ENCODE results near the gene IDH3B. TPM values are rescaled to one million over a fixed set of nuclear protein-coding genes. Genes with fewer than 3 reads are reported as not detected.

IDH3B gene
- total RNA-seq (ENCODE audit: low replicate concordance): 85.6 and 101 TPM in 2 replicates
- long read RNA-seq, transcript IDH3B-206 (13 exons, 1,279 nt): minor isoform, 25 of 299 reads
- long read RNA-seq, transcript IDH3B-201 (12 exons, 1,545 nt): major isoform, 204 of 299 reads
- long read RNA-seq, partial matches to known transcripts: 9 of 299 reads
- long read RNA-seq, other reads (novel, unspliced or antisense): 60 of 299 reads

GRCh38 chr20:2663887-2664719 lies at the start of gene IDH3B:
Gene IDH3B (minus strand): TSS chr20:2664216. CDS start chr20:2664188, 28 bp downstream.
- DNase-seq (ENCODE audit: extremely low spot score, unreplicated experiment): peak; percentile 92
- Mint-ChIP-seq H3K9me3 (no peaks in the 10 kb centered on the region), H3K27ac (peak within 1 kb of the TSS; percentile 95), H3K4me1 (ENCODE audit: unreplicated experiment) (peaks cover 10% of the 10 kb centered on the region), H3K4me3 (peak within 1 kb of the TSS; percentile 92), H3K27me3 (peaks cover 16% of the 10 kb centered on the region), H3K36me3 (peaks cover 21% of the 10 kb centered on the region)
- TF ChIP-seq CTCF (conservative IDR thresholded peaks at IDR 0.05): no peak

- TF ChIP-seq CTCF (conservative IDR thresholded peaks at IDR 0.05): no peak
- Mint-ChIP-seq H3K9me3 (no peaks in the 10 kb centered on the region), H3K27ac (no peak overlapping the region), H3K27me3 (peaks cover 4% of the 10 kb centered on the region), H3K36me3 (no peaks in the 10 kb centered on the region), H3K4me3 (no peak overlapping the region), H3K4me1 (ENCODE audit: unreplicated experiment) (no peaks in the 10 kb centered on the region)
- no peak for DNase-seq (ENCODE audit: extremely low spot score, unreplicated experiment)
Observed at GRCh38 chr20:2713285-2713684, 49.3 kb upstream of the IDH3B start.

- Mint-ChIP-seq H3K36me3 (no peaks in the 10 kb centered on the region), H3K9me3 (no peaks in the 10 kb centered on the region), H3K4me1 (ENCODE audit: unreplicated experiment) (peaks cover 5% of the 10 kb centered on the region), H3K27me3 (peaks cover 17% of the 10 kb centered on the region), H3K27ac (no peak overlapping the region), H3K4me3 (no peak overlapping the region)
- TF ChIP-seq CTCF (conservative IDR thresholded peaks at IDR 0.05): no peak
- peak; percentile 60 for DNase-seq (ENCODE audit: extremely low spot score, unreplicated experiment)
Observed at GRCh38 chr20:2709205-2709981, 45.4 kb upstream of the IDH3B start.

GRCh38 chr20:2708665-2709064 lies 44.6 kb upstream of the IDH3B start:
- no peaks in the 10 kb centered on the region for H3K9me3 Mint-ChIP-seq
- peaks cover 19% of the 10 kb centered on the region for H3K27me3 Mint-ChIP-seq
- no peaks in the 10 kb centered on the region for H3K36me3 Mint-ChIP-seq
- H3K4me1 Mint-ChIP-seq (ENCODE audit: unreplicated experiment): peaks cover 5% of the 10 kb centered on the region
- H3K4me3 Mint-ChIP-seq: no peak overlapping the region
- no peak overlapping the region for H3K27ac Mint-ChIP-seq
- DNase-seq (ENCODE audit: extremely low spot score, unreplicated experiment): peak; percentile 39
- TF ChIP-seq CTCF (conservative IDR thresholded peaks at IDR 0.05): no peak

- Mint-ChIP-seq H3K36me3 (no peaks in the 10 kb centered on the region), H3K4me3 (no peak overlapping the region), H3K27me3 (peaks cover 19% of the 10 kb centered on the region), H3K9me3 (no peaks in the 10 kb centered on the region), H3K27ac (no peak overlapping the region), H3K4me1 (ENCODE audit: unreplicated experiment) (peaks cover 5% of the 10 kb centered on the region)
- TF ChIP-seq CTCF (conservative IDR thresholded peaks at IDR 0.05): no peak
- DNase-seq (ENCODE audit: extremely low spot score, unreplicated experiment): no peak
Observed at GRCh38 chr20:2708073-2708415, 44.0 kb upstream of the IDH3B start.
